MM.1S (cell line): ENCODE measurements around the gene SGMS1.

Experiments
- EZH2 ChIP-seq: fragments of 300-600 bp; sonication (generic); optimal IDR thresholded peaks from 2 replicates; pipeline ENCODE3; 2017; ENCODE audit warnings: low read depth, mild to moderate bottlenecking, antibody characterized with exemption, low read length, mixed read lengths
- EZH2phosphoT487 ChIP-seq: fragments of 300-600 bp; sonication (generic); IDR thresholded peaks from 2 replicates; pipeline ENCODE4 v1.6.1; 2018; ENCODE audit warnings: antibody characterized with exemption, low read length
- TF ChIP-seq, protein P1 (sequence below): fragments of 300-600 bp; sonication (generic); IDR thresholded peaks from 2 replicates; pipeline ENCODE4 v1.5.1; 2016; ENCODE audit warnings: antibody characterized with exemption, low read length, mixed read lengths

DNA sequence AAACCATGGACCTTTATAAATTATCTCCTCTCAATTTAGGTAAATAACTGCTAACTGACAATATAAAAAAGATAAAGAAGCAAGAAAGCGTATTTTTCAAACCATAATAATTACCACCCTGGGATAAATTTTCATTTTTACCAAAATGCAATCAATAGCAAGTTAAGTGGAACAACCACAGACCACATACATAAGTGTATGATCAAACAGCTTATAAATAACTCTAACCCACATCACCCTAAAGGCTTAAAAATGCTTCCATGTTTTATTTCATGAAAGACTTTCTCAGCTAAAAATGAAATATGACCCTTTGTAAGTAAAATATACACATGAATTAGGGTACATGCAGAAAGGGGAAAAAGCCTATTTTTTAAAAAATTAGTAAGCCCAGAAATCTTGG is 156.5 kb downstream of the SGMS1 start:
- TF ChIP-seq, protein P1, sequence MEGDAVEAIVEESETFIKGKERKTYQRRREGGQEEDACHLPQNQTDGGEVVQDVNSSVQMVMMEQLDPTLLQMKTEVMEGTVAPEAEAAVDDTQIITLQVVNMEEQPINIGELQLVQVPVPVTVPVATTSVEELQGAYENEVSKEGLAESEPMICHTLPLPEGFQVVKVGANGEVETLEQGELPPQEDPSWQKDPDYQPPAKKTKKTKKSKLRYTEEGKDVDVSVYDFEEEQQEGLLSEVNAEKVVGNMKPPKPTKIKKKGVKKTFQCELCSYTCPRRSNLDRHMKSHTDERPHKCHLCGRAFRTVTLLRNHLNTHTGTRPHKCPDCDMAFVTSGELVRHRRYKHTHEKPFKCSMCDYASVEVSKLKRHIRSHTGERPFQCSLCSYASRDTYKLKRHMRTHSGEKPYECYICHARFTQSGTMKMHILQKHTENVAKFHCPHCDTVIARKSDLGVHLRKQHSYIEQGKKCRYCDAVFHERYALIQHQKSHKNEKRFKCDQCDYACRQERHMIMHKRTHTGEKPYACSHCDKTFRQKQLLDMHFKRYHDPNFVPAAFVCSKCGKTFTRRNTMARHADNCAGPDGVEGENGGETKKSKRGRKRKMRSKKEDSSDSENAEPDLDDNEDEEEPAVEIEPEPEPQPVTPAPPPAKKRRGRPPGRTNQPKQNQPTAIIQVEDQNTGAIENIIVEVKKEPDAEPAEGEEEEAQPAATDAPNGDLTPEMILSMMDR, result no peak
- TF ChIP-seq EZH2, result no peak
- TF ChIP-seq EZH2phosphoT487, result no peak
